CD4-positive, CD25-positive, alpha-beta regulatory T cell (primary cell): Measurements from ENCODE around the gene PASK. TPM values are rescaled to one million over a fixed set of nuclear protein-coding genes. Genes with fewer than 3 reads are reported as not detected.
A peak's percentile ranks its signal among the peaks of the same experiment; 100 is the strongest.

Source experiments
- ATAC-seq, 2 donors: fragments of 150-1000 bp; cut with Tn5 transposase; one replicate each; pipeline ENCODE4 v1.10.0; 2021; ENCODE audit warnings: low read depth in 2 of 2, moderate number of reproducible peaks in 2 of 2, moderate library complexity in 1 of 2
- DNase-seq, 3 donors: peaks; one replicate each; pipeline versions ENCODE4 v3.0.0 to v3.0.0-alpha.2; 2012 to 2022; ENCODE audit warnings: mixed read lengths in 1 of 3
- H3K27ac ChIP-seq: one replicate; pipeline ENCODE4 v1.7.0; 2013; ENCODE audit warnings: mild to moderate bottlenecking, low read length; ENCODE audit not compliant: insufficient read depth, poor library complexity, severe bottlenecking
- H3K27me3 ChIP-seq: one replicate; pipeline ENCODE4 v1.7.0; 2013; ENCODE audit warnings: low read length; ENCODE audit not compliant: control insufficient read depth, insufficient read depth
- H3K36me3 ChIP-seq: one replicate; pipeline ENCODE4 v1.7.0; 2013; ENCODE audit warnings: mild to moderate bottlenecking, low read length, moderate library complexity; ENCODE audit not compliant: control insufficient read depth, insufficient read depth
- H3K4me1 ChIP-seq: 2 replicates; pipeline ENCODE4 v1.7.0; 2013; ENCODE audit warnings: mild to moderate bottlenecking, low read length; ENCODE audit not compliant: insufficient read depth, control insufficient read depth, poor library complexity, severe bottlenecking
- H3K4me3 ChIP-seq: one replicate; pipeline ENCODE4 v1.7.0; 2013; ENCODE audit warnings: low read depth, mild to moderate bottlenecking, low read length, moderate library complexity
- H3K9me3 ChIP-seq, 2 experiments: 1 replicate in 1 of 2; 2 replicates in 1 of 2; pipeline ENCODE4 v1.7.0; 2013; ENCODE audit warnings: low read length in 2 of 2, mild to moderate bottlenecking in 1 of 2, moderate library complexity in 1 of 2; ENCODE audit not compliant: control insufficient read depth in 2 of 2
- H3K27ac Mint-ChIP-seq, 3 donors: one replicate each; pipeline ENCODE4 v1.8.0; 2020 to 2022; ENCODE audit warnings: mild to moderate bottlenecking in 3 of 3, mixed read lengths in 3 of 3, moderate library complexity in 2 of 3
- H3K27me3 Mint-ChIP-seq: one replicate; pipeline ENCODE4 v1.8.0; 2022; ENCODE audit warnings: mild to moderate bottlenecking, mixed read lengths
- H3K36me3 Mint-ChIP-seq: one replicate; pipeline ENCODE4 v1.8.0; 2020; ENCODE audit warnings: mixed read lengths
- H3K4me1 Mint-ChIP-seq, 4 donors: one replicate each; pipeline ENCODE4 v1.8.0; 2020 to 2022; ENCODE audit warnings: mixed read lengths in 4 of 4, mild to moderate bottlenecking in 1 of 4
- H3K4me3 Mint-ChIP-seq, 4 donors: one replicate each; pipeline ENCODE4 v1.8.0; 2020 to 2022; ENCODE audit warnings: mild to moderate bottlenecking in 4 of 4, mixed read lengths in 4 of 4, moderate library complexity in 3 of 4
- H3K9me3 Mint-ChIP-seq, 7 donors: one replicate each; pipeline ENCODE4 v1.8.0; 2020 to 2022; ENCODE audit warnings: mixed read lengths in 7 of 7, mild to moderate bottlenecking in 3 of 7, moderate library complexity in 2 of 7
- polyA plus RNA-seq, 4 donors: library from polyadenylated mRNA; unstranded; fragments of 300-500 nt; fragmentation: Illumina TruSeq; gene quantifications; one replicate each; pipeline ENCODE4 v1.2.3, GENCODE V29; 2021
- total RNA-seq: library from RNA; stranded (reverse); gene quantifications from one replicate; pipeline ENCODE4 v1.2.3, GENCODE V29; 2022

Gene PASK
- total and polyA plus RNA-seq, 5 donors from 2014 or later, result 15.9 to 160 (median 23.0) TPM

GRCh38 chr2:241112046-241112445 is 37.2 kb downstream of the PASK start:
- Mint-ChIP-seq H3K36me3 (peaks cover 49% of the 10 kb centered on the region), H3K27ac (peak overlapping the region in 2 of 3 donors; percentile 92 to 98), H3K4me3 (peak overlapping the region; percentile 88 to 92 (median 90)), H3K27me3 (no peaks in the 10 kb centered on the region), H3K9me3 (peaks cover 0 to 6% (median 0%) of the 10 kb centered on the region in 7 donors), H3K4me1 (peaks cover 16 to 66% (median 35%) of the 10 kb centered on the region in 4 donors)
- peaks cover 55% of the 10 kb centered on the region for H3K4me1 ChIP-seq
- peak overlapping the region; percentile 66 for H3K4me3 ChIP-seq
- DNase-seq (no peak), ATAC-seq (no peak)
- H3K36me3 ChIP-seq, result peaks cover 25% of the 10 kb centered on the region
- H3K27ac ChIP-seq, result peak overlapping the region; percentile 81
- no peaks in the 10 kb centered on the region for H3K9me3 ChIP-seq
- no peaks in the 10 kb centered on the region for H3K27me3 ChIP-seq

GRCh38 chr2:241111440-241111805 is 37.8 kb downstream of the PASK start:
- H3K4me1 ChIP-seq, result peaks cover 55% of the 10 kb centered on the region

GRCh38 chr2:241110607-241111439 is 38.4 kb downstream of the PASK start:
- Histone ChIP-seq H3K27ac (peak overlapping the region; percentile 81), H3K9me3 (no peaks in the 10 kb centered on the region), H3K27me3 (no peaks in the 10 kb centered on the region), H3K36me3 (peaks cover 24% of the 10 kb centered on the region), H3K4me3 (peak overlapping the region; percentile 66), H3K4me1 (peaks cover 57% of the 10 kb centered on the region)
- DNase-seq, result no peak
- H3K9me3 Mint-ChIP-seq, result peaks cover 0 to 6% (median 0%) of the 10 kb centered on the region in 7 donors
- peak overlapping the region in 2 of 3 donors; percentile 98 to 99 for H3K27ac Mint-ChIP-seq
- H3K36me3 Mint-ChIP-seq, result peaks cover 40% of the 10 kb centered on the region
- peak overlapping the region; percentile 88 to 92 (median 90) for H3K4me3 Mint-ChIP-seq
- peaks cover 16 to 74% (median 35%) of the 10 kb centered on the region in 4 donors for H3K4me1 Mint-ChIP-seq
- H3K27me3 Mint-ChIP-seq, result no peaks in the 10 kb centered on the region
- peak; percentile 15 to 29 for ATAC-seq

More at GRCh38 chr2:241111440-241111805, 37.8 kb downstream of the PASK start:
- peak in 1 of 2 donors; percentile 39 for ATAC-seq
- Mint-ChIP-seq H3K4me1 (peaks cover 16 to 68% (median 35%) of the 10 kb centered on the region in 4 donors), H3K27ac (peak overlapping the region; percentile 52 to 98 (median 92)), H3K4me3 (peak overlapping the region; percentile 88 to 92 (median 90)), H3K27me3 (no peaks in the 10 kb centered on the region), H3K9me3 (peaks cover 0 to 6% (median 0%) of the 10 kb centered on the region in 7 donors), H3K36me3 (peaks cover 46% of the 10 kb centered on the region)
- H3K27ac ChIP-seq, result peak overlapping the region; percentile 81
- H3K9me3 ChIP-seq, result no peaks in the 10 kb centered on the region
- peak overlapping the region; percentile 66 for H3K4me3 ChIP-seq
- peaks cover 26% of the 10 kb centered on the region for H3K36me3 ChIP-seq
- peak in 1 of 3 donors; percentile 42 for DNase-seq
- no peaks in the 10 kb centered on the region for H3K27me3 ChIP-seq

- Histone ChIP-seq H3K4me1 (peaks cover 62% of the 10 kb centered on the region), H3K4me3 (peak overlapping the region; percentile 66), H3K27me3 (no peaks in the 10 kb centered on the region), H3K9me3 (no peaks in the 10 kb centered on the region), H3K27ac (peak overlapping the region; percentile 81), H3K36me3 (peaks cover 21% of the 10 kb centered on the region)
- H3K4me3 Mint-ChIP-seq, result peak overlapping the region; percentile 88 to 92 (median 90)
- no peak for ATAC-seq
- H3K4me1 Mint-ChIP-seq, result peaks cover 16 to 75% (median 36%) of the 10 kb centered on the region in 4 donors
- peak overlapping the region; percentile 90 to 99 (median 98) for H3K27ac Mint-ChIP-seq
- H3K9me3 Mint-ChIP-seq, result peaks cover 0 to 6% (median 0%) of the 10 kb centered on the region in 7 donors
- H3K36me3 Mint-ChIP-seq, result peaks cover 38% of the 10 kb centered on the region
- H3K27me3 Mint-ChIP-seq, result no peaks in the 10 kb centered on the region
- DNase-seq, result no peak
Observed at GRCh38 chr2:241110089-241110606, 39.1 kb downstream of the PASK start.

GRCh38 chr2:241109210-241110088 is 39.8 kb downstream of the PASK start:
- ATAC-seq, result peak; percentile 31 to 47
- Mint-ChIP-seq H3K4me1 (peaks cover 16 to 71% (median 34%) of the 10 kb centered on the region in 4 donors), H3K9me3 (peaks cover 0 to 6% (median 0%) of the 10 kb centered on the region in 7 donors), H3K4me3 (peak overlapping the region; percentile 88 to 92 (median 90)), H3K27me3 (no peaks in the 10 kb centered on the region), H3K27ac (peak overlapping the region; percentile 98 to 99 (median 99)), H3K36me3 (peaks cover 31% of the 10 kb centered on the region)
- Histone ChIP-seq H3K4me3 (peak overlapping the region; percentile 66), H3K27ac (peak overlapping the region; percentile 81), H3K36me3 (peaks cover 14% of the 10 kb centered on the region), H3K27me3 (no peaks in the 10 kb centered on the region), H3K4me1 (peaks cover 67% of the 10 kb centered on the region), H3K9me3 (no peaks in the 10 kb centered on the region)
- DNase-seq, result peak in 1 of 3 donors; percentile 41

- H3K36me3 Mint-ChIP-seq, result peaks cover 25% of the 10 kb centered on the region
- H3K4me1 Mint-ChIP-seq, result peaks cover 16 to 78% (median 38%) of the 10 kb centered on the region in 4 donors
- Histone ChIP-seq H3K27ac (peak overlapping the region; percentile 81), H3K36me3 (peaks cover 7% of the 10 kb centered on the region), H3K4me1 (peaks cover 75% of the 10 kb centered on the region), H3K4me3 (peak overlapping the region; percentile 49), H3K27me3 (no peaks in the 10 kb centered on the region), H3K9me3 (no peaks in the 10 kb centered on the region)
- peaks cover 4% of the 10 kb centered on the region for H3K27me3 Mint-ChIP-seq
- DNase-seq (peak in 2 of 3 donors; percentile 75 to 76), ATAC-seq (peak; percentile 31 to 44)
- H3K4me3 Mint-ChIP-seq, result peak overlapping the region; percentile 70 to 92 (median 88)
- peak overlapping the region; percentile 98 to 99 (median 99) for H3K27ac Mint-ChIP-seq
- peaks cover 0 to 6% (median 0%) of the 10 kb centered on the region in 7 donors for H3K9me3 Mint-ChIP-seq
Observed at GRCh38 chr2:241108271-241109209, 40.7 kb downstream of the PASK start.
